ENCODE data around the gene RSBN1.
"Not testable (repeated sequence)": the region's sequence is repeated elsewhere in the genome, so short reads cannot be mapped to it uniquely, and the experiment has no call there.

The RSBN1 gene

GRCh38 chr1:113779542-113779941 is 32.7 kb downstream of the RSBN1 start:
- no peak for DNase-seq

GRCh38 chr1:113777561-113777960 is 34.7 kb downstream of the RSBN1 start:
- DNase-seq: no peak

- peak in 1 of 2 experiments; percentile 14 for DNase-seq
These were observed 42.2 kb downstream of the RSBN1 start for GRCh38 chr1:113770031-113770430.

GRCh38 chr1:113769601-113769970 is 42.7 kb downstream of the RSBN1 start:
- DNase-seq: peak in 1 of 2 experiments; percentile 31

- DNase-seq: no peak
These were observed 43.2 kb downstream of the RSBN1 start for GRCh38 chr1:113768916-113769600.

GRCh38 chr1:113765306-113766230 is 46.7 kb downstream of the RSBN1 start:
- DNase-seq: no peak

- DNase-seq: peak; percentile 74 to 89
These were observed 48.6 kb downstream of the RSBN1 start for GRCh38 chr1:113763661-113764060.

- DNase-seq: no peak
These were observed 50.3 kb downstream of the RSBN1 start for GRCh38 chr1:113761937-113762336.

- no peak for DNase-seq
These were observed 51.9 kb downstream of the RSBN1 start for GRCh38 chr1:113760102-113761080.

GRCh38 chr1:113759333-113760101 is 52.8 kb downstream of the RSBN1 start, which contains the start of gene PHTF1:
Gene PHTF1 (minus strand): TSS chr1:113759486. CDS start chr1:113758703, 783 bp downstream.
- peak in 1 of 2 experiments; percentile 38 for DNase-seq

GRCh38 chr1:113758631-113759332 is 53.5 kb downstream of the RSBN1 start:
- DNase-seq: no peak

GRCh38 chr1:113756461-113756860 is 55.8 kb downstream of the RSBN1 start:
- no peak for DNase-seq

- not testable (repeated sequence) for DNase-seq
These were observed 58.9 kb downstream of the RSBN1 start for GRCh38 chr1:113753333-113753732.

GRCh38 chr1:113751516-113751915 is 60.8 kb downstream of the RSBN1 start:
- no peak for DNase-seq

- DNase-seq: no peak
These were observed 61.2 kb downstream of the RSBN1 start for GRCh38 chr1:113751114-113751513.

GRCh38 chr1:113749402-113749801 is 62.9 kb downstream of the RSBN1 start:
- no peak for DNase-seq

- no peak for DNase-seq
These were observed 64.9 kb downstream of the RSBN1 start for GRCh38 chr1:113747376-113747775.

- no peak for DNase-seq
These were observed 66.9 kb downstream of the RSBN1 start for GRCh38 chr1:113745425-113745824.

- no peak for DNase-seq
These were observed 68.2 kb downstream of the RSBN1 start for GRCh38 chr1:113744114-113744513.

- DNase-seq: no peak
These were observed 69.8 kb downstream of the RSBN1 start for GRCh38 chr1:113742515-113742914.
